GM12875 (cell line): Measurements from ENCODE around the gene TREM1.

Experiments used
- H3K4me3 ChIP-seq: one replicate; pipeline ENCODE4 v1.5.1; 2011; ENCODE audit warnings: low read depth, low read length, control low read depth
- TF ChIP-seq, protein P1 (sequence below): IDR thresholded peaks from 2 replicates; pipeline ENCODE4 v1.5.1; 2011; ENCODE audit warnings: low read depth, mild to moderate bottlenecking, control low read depth, inconsistent platforms, low read length, moderate library complexity, borderline replicate concordance; ENCODE audit not compliant: insufficient read depth

Gene TREM1

DNA sequence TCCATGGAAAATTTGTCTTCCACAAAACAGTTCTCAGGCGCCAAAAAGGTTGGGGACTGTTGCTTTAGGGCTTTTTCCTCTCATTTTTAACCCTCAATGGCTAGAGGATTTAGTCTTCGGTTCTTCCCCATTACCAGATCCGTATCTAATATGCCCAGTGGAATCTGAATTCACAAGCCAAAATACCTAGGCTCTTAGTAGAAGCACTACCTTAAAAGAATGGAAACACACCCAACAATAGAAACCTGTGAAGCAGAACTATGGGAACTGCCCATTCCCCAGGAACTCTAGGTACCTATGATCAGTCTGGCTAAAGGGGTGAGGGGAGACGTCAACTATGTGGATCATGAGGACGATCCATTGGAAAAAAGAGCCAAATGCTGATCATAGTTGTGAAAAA is 55.2 kb downstream of the TREM1 start:
- TF ChIP-seq, protein P1, sequence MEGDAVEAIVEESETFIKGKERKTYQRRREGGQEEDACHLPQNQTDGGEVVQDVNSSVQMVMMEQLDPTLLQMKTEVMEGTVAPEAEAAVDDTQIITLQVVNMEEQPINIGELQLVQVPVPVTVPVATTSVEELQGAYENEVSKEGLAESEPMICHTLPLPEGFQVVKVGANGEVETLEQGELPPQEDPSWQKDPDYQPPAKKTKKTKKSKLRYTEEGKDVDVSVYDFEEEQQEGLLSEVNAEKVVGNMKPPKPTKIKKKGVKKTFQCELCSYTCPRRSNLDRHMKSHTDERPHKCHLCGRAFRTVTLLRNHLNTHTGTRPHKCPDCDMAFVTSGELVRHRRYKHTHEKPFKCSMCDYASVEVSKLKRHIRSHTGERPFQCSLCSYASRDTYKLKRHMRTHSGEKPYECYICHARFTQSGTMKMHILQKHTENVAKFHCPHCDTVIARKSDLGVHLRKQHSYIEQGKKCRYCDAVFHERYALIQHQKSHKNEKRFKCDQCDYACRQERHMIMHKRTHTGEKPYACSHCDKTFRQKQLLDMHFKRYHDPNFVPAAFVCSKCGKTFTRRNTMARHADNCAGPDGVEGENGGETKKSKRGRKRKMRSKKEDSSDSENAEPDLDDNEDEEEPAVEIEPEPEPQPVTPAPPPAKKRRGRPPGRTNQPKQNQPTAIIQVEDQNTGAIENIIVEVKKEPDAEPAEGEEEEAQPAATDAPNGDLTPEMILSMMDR, result no peak
- no peak overlapping the region for H3K4me3 ChIP-seq

DNA sequence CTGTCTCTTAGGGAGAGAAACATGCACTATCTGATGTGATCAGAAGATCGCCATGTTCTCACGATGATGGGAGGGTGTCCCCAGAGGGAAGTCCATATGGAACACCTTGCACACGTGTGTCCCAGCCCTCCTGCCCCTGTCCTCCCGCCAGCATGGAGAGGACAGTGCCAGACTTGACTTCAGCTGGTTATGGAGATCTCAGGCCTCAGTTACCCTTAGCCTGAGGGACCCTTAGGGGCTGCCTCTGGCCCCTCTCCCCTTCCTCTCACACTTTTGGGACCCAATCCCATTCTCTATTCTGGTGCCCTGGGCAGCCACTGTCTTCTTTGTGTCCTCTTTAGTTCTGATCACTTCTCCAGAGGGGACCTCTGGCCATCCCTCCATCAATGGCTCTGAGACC is 56.8 kb downstream of the TREM1 start:
- TF ChIP-seq, protein P1, result no peak
- H3K4me3 ChIP-seq, result no peak overlapping the region

DNA sequence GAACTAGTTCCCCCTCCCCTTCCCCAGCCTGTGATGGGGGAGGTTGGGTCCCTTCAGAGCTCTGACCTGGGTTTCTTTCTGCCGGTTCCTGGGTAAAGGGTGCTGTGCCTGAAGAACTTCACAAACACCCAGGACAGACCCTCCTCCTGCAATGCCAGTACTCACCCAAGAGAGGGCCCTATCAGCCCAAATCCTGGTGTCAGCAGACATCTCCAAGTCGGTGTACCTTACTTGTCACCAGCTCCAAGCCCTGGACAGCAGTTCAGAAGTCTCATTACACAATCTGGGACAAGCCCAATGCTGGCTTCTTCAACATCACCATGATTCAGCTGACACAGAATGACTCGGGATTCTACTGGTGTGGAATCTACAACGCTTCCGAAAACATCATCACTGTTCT is 57.9 kb downstream of the TREM1 start:
- no peak overlapping the region for H3K4me3 ChIP-seq
- TF ChIP-seq, protein P1, result no peak

DNA sequence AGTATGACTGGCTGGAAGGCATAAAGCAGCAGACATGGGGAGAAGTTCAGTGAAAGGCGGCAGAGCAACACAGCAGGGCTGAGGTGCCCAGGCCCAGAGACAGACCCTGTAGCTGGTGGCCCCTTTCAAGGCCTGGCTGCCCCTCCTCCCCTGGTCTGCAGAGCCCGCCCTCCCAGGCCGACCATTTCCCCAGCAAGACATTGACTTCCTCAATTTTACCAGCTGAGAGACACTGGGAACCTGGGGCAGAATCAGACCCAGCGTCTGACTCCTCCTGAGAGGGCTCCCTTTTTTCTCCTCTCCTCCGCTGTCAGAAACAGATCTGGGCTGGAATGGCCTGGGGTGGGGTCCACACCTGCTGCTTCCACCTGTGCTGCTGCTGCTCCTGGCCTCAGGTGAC is 58.4 kb downstream of the TREM1 start, which contains the start of gene TREML4:
TREML4 (plus strand) TSS at position 254 of the 400 bp plus-strand sequence; CDS start at position 333, 79 bp downstream.
- no peak within 1 kb of the TSS for H3K4me3 ChIP-seq
- TF ChIP-seq, protein P1, result no peak

DNA sequence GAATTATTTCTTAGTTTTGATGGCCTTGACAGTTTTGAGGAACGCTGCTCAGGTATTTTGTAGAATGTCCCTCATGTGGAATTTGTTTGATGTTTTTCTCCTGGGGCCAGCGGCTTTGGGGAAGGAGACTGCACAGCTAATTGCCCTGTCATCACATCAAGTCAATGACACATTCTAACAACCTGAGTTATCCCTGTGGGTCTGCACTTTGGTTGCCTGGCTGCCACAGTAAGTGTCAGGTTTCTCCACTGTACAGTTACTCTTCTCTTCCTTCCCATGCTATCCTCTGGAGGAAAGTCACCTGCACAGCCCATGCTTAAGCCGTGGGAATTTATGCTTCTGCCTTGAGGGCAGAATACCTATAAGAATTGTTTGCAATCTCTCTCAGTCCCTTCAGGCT is 59.7 kb downstream of the TREM1 start:
- H3K4me3 ChIP-seq, result no peak overlapping the region
- TF ChIP-seq, protein P1, result no peak

DNA sequence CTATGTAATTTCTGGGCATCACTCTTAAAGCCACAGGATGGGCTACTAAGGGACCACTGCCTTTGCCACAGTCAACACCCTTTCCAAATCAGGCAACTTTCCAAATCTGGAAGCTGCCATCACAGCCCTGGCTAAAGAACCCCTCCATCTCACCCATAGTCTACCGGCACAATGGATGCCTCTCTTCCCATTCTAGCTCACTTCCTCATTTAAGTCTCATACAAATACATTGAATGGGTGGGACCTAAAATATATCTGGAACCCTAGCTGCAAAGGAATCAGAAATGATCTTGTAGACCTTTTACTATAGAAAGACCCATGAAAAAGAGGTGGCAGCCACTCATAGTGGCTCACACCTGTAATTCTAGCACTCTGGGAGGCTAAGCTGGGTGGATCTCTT is 61.7 kb downstream of the TREM1 start:
- TF ChIP-seq, protein P1, result no peak

More for the DNA sequence above, 61.7 kb downstream of the TREM1 start:
- no peak overlapping the region for H3K4me3 ChIP-seq
